ENCODE data around the gene TMEM270.

Gene TMEM270

GRCh38 chr7:73890555-73891147 is 29.7 kb downstream of the TMEM270 start:
- DNase-seq: no peak

- no peak for DNase-seq
Observed at GRCh38 chr7:73891178-73891885, 30.4 kb downstream of the TMEM270 start.

DNA sequence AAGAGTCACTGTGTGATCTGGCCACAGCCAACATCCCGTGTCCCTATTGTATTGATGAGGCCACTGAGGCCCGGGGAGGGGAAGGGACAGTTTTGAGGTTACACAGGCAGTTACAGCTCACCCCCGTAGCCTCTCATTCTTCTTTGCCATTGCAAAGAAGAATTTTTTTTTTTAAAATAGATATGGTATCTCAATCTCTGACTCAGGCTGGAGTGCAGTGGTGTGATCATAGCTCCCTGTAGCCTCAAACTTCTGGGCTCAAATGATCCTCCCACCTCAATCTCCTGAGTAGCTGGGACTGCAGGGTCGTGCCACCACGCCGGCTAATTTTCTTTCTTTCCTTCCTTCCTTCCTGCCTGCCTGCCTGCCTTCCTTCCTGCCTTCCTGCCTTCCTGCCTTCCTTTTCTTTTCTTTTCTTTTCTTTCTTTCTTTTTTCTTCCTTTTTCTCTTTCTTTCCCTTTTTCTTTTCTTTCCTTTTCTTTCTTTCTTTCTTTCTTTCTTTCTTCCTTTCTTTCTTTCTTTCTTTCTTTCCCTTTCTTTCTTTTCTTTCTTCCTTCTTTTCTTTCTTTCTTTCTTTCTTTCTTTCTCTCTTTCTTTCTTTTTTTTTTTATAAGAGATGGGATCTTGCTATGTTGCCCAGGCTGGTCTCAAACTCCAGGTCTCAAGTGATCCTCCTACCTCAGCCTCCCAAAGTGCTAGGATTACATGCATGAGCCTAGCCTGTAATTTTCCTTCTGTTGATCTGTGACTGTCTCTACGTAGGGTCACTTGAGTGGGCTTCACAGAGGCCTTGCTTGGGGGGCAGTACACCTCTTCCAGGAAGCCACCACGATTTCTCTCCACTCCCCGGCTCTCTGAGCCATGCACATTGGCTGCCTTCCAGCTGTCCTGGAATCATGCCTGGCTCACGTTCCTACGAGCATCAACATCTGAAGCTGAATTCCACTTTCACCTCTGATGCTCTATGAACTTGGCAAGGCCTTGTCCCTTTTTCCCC is 31.3 kb downstream of the TMEM270 start:
- no peak for DNase-seq

GRCh38 chr7:73893342-73894101 is 32.6 kb downstream of the TMEM270 start:
- no peak for DNase-seq

- no peak for DNase-seq
Observed at GRCh38 chr7:73894166-73894565, 33.2 kb downstream of the TMEM270 start.

DNA sequence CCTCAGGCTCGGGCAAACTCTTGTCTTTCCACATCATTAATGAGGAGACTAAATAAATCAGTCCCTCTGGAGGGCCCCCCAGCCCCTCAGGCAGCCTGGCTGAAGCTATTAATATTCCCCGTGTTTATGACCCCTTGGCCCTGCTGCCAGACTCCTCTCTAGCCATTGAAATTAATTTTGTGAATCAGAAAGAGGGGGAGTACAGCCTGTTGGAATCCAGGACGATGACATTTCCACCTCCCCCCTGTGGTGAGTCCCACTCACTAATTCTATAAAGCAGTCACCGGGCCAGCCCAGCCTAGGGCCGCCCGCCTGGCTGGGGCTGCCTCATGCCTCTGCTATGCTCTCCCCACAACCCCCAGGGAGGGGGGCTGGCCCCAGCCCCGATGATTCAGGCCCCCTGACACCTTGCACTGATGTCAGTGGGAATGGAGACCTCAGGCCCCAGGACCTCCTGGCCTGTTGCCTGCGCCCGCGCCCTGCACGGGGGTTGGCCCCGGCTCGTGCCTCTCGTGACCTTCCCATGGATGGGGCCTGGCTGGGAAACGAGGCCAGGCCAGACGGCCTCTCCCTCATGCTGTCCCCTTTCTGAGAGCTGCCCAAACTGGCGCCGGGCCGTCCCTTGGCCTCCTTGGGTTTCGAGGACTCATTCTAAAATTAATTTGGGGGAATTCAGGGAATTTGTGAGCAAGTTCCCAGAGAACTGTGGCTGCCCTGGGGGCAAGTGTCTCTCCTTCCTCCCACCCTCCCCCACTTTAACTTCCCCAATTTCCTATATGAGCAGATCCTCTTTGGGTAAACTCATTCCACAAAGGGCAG is 34.0 kb downstream of the TMEM270 start:
- DNase-seq: no peak

DNA sequence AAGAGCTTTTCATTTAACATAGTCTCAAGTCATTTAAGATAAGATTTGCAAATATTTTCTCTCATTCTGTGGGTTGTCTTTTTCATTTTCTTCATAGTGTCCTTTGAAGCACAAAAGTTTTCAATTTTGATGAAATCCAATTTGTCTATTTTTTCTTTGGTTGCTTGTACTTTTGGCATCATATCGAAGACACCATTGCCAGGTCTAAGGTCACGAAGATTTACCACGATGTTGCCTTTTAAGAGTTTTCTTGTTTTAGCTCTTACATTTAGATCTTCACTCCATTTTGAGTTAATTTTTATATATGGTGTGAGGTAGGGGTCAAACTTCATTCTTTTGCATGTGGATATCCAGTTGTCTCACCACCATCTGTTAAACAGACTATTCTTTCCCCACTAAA is 34.7 kb downstream of the TMEM270 start:
- DNase-seq: no peak

DNA sequence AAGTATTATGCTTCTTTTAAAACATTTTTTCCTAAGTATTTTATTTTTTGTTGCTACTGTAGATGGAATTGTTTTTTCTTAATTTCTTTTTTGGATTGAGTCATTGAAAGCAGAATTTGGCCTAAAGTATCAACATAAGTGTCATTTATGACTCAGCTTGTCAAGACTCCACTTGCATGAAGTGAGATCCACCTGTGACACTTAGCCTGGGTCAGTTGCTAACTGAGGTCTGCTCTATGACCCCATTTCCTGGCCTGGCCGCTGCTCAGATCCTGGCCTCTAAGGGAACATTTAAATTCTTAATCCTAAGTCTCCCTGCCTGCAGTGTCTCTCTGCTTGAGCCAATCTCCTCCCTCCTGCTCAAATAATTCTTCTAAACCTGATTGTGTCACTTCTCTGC is 35.5 kb downstream of the TMEM270 start:
- no peak for DNase-seq

GRCh38 chr7:73899731-73900142 is 38.8 kb downstream of the TMEM270 start:
- DNase-seq: no peak

DNA sequence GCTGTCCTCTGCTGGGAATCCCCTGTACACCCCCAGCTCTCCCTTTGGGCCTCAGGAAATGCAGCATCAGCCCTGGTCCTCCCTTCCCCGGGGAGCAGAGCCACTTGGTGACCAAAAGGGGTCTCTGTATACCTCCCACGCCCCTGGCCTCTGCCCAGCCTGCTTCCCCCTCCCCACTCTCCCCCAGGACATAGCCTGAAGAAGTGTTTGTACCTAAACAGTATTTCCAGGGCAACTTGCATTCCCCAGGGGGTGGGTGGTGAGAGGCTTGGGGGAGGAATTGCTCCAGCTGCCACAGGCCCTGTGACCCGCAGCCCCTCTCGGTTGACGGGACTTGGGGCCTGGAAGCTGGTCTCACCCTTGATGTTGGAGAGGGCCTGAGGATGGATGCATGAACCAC is 39.3 kb downstream of the TMEM270 start:
- no peak for DNase-seq

GRCh38 chr7:73901231-73901822 is 40.4 kb downstream of the TMEM270 start:
- no peak for DNase-seq

DNA sequence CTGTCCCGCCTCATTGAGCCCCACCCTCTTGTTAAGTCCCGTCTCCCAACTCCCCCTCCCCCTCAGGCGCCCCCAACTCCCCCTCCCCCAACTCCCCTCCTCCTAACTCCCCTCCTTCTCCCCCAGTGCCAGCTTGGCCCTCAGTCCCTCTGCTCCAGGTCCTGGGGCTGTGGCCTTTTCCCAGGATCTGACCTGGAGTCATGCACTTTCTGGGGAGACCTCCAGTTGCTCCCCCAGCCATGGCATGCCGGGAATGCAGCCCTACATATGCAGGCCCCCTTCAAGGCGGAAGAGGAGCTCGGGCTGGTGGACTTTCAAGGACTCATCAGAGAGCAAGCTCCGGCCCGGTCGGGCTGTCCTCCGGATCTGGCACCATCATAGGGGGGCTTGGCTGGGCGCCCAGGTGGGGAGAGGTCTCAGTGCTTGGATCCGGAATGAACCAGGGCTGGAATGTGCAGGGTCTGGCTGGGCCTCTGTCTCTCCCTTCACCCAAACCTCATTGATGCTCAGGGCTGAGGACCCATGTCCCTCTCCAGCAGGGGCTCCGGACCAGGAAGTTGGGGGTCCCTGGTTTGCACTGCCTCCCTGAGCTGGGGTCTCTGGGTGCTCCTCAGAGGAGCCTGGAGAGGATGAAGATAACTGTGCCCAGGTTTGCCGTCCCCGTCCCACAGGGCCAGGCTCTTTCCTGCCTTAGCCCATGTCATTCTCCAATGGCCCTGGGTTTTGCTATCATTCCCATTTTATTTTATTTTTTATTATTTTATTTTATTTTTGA is 41.1 kb downstream of the TMEM270 start:
- no peak for DNase-seq

DNA sequence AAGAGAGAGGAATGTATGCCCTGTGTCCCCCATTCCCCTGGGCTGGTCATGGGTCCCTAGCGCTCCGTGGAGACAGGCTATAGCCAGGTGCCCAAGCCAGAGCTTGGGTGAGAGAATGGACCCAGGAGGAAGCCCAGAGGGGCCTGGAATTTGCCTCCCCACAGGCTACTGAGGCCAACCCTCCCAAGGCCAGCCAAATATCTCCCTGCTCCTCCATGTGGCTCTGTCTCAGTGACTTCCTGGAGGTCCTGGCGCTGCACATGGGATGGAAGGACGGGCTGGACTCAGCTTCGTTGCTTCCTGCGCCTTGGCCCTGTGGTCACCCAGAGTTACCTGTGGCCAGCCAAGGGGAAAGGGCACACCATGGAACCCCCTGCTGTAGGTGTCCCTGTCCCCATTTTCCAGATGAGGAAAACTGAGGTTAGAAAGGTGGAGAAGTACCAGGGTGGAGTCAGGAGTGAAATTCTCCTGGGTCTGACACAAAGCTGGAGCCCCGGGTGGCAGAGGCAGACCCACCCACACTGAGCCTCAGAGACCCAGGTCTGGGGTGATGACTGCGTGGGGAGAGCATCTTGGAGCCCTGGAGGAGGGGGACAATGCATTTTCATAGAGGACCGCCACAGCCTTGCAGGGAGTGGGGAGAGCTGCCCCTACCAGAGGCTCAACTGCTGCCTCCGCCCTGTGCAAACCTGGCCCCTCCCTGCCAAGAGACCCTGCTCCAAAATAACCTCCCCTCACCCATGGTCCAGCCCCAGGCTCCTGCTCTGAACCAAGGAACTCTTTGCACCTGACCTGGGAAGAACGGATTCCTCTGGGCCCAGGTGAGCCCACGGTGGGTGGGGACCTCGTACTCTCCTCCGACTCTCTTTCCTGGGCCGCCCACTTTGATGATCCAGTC is 42.6 kb downstream of the TMEM270 start:
- no peak for DNase-seq

DNA sequence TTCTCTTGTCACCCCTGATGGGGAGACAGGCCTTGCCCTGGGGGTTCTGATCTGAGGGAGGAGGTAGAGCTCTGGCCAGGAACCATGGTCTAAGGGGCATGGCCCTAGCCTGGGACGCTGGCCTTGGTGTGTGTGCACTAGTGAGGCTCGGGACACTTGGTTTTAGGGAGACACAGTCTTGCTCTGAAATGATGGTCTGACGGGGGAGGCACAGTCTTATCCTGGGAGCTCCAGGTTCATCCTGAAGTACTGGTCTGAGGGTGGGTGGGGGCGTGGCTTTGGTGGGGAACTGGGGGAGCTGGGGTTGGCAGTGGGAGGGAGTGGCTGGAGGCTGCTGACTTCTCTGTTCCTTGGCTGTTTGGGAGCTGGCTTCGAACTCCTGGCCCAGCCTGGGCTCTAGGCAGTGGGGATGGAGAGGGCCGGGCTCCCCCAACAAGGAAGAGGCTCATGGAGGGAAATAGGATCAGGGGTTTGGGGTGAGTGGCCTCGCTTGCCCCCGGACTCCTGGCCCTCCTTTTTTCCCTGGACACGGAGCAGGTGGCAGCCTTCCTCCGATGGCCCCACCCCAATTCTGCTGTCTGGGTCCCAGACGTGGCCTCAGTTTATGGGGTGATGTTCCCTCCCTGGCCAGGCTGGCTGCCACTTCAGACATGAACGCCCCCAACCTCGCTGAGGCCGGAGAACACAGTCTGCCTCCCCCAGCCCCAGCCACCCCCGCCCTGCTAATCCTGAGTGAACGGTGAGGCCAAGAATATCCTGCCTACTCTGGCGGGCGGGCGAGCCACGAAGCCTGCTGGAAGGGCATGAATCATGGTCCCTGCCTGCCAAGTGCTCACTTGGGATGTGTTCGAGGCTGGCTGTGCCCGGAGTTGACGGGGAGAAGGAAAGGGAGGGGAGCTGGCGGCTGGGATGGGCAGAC is 43.5 kb downstream of the TMEM270 start:
- DNase-seq: no peak

DNA sequence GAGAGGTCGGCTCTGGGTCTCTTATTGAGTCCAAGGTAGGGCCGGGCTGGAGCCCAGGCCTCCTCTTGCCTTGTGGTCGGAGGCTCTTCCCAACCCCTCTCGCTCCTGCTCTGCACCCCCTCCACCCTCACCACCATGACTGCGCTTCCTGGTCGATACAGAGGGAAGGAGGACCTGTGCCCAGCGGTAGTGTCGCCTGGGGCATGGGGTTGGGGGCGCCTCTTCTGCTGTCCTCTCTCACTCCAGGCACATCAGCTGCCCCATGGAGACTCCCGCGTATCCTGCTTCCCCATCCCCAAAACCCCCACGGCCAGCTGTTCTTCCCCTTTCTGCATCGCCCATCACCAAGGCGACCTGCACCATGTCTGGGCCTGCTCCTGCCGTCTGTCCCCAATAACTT is 44.4 kb downstream of the TMEM270 start:
- DNase-seq: no peak

DNA sequence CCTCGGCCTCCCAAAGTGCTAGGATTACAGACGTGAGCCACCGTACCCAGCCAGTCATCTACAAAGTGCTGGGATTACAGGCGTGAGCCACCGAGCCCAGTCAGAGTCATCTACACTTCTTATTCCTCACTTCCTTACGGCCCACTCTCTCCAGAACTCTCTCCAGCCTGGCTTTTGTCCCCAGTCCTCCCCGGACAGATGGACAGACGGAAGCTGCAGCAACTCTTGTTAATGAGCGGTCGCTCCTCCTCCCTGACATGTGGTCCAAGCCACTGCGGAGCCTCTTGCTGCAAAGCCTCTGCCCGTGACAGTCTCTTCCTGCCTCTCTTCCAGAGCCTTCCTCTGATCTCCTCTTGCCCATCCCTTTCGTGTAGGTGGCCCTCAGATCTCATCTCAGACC is 45.9 kb downstream of the TMEM270 start:
- no peak for DNase-seq

GRCh38 chr7:73907554-73908122 is 46.7 kb downstream of the TMEM270 start:
- DNase-seq: no peak

DNA sequence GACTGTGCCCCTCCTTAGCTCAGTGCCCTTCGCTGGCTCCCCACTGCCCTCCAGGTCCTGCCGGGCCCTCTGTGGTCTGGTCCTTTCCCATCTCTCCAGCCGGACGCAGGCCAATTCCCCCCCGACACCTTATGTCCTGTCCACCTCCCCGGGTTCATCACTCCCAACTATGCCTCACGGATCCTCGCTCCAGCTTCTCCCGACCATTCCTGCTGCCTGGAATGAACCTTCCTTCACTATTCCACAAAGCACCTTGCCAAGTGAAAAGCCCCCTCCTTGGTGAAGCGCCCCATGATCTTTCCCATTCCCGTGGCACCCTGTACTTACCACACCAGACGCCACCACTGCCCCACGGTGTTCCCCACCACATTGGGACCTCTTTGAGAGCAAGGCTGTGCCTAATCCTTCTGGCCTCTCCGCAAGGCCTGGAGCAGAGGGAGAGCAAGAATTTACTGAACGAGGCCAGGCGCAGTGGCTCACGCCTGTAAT is 47.2 kb downstream of the TMEM270 start:
- DNase-seq: no peak
